HEK293 (cell line): ENCODE measurements around the gene TTC39A.

Source experiments
- KLF10 ChIP-seq: fragments of 450-650 bp; IDR thresholded peaks from 2 replicates; pipeline ENCODE4 v1.5.1; 2018; ENCODE audit warnings: missing biosample characterization, mild to moderate bottlenecking, missing genetic modification characterization
- ZNF121 ChIP-seq: fragments of 450-650 bp; formaldehyde crosslinking; IDR thresholded peaks from 2 replicates; pipeline ENCODE4 v1.5.1; 2016; ENCODE audit warnings: missing biosample characterization, missing genetic modification characterization
- ZNF626 ChIP-seq: fragments of 450-650 bp; sonication (Bioruptor Pico); formaldehyde crosslinking; IDR thresholded peaks from 2 replicates; pipeline ENCODE4 v1.5.1; 2018; ENCODE audit warnings: missing biosample characterization, missing genetic modification characterization, inconsistent platforms
- TF ChIP-seq, protein P1 (sequence below): fragments of 450-650 bp; formaldehyde crosslinking; IDR thresholded peaks from 2 replicates; pipeline ENCODE4 v1.5.1; 2016; ENCODE audit warnings: missing biosample characterization, missing genetic modification characterization
- TF ChIP-seq, protein P2 (sequence below): fragments of 450-650 bp; formaldehyde crosslinking; conservative IDR thresholded peaks from 2 replicates; pipeline ENCODE4 v1.5.1; 2016; ENCODE audit warnings: low read depth, missing biosample characterization, missing genetic modification characterization

DNA sequence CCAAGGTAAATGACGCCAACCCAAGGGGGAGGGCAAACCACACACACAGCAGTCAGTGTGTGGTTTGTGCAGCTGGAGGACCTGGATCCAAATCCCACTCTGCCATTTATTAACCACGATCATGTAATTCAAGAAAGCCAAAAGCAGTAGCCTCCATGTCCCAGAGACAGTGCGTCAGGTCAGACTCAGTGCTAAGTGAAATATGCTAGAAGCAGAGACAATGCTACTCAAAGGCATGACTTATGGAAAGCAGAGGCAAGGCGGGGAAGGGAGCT lies 13.6 kb downstream of the TTC39A start:
- no peak for TF ChIP-seq ZNF626 (tag by site-specific recombination)
- TF ChIP-seq, protein P1, sequence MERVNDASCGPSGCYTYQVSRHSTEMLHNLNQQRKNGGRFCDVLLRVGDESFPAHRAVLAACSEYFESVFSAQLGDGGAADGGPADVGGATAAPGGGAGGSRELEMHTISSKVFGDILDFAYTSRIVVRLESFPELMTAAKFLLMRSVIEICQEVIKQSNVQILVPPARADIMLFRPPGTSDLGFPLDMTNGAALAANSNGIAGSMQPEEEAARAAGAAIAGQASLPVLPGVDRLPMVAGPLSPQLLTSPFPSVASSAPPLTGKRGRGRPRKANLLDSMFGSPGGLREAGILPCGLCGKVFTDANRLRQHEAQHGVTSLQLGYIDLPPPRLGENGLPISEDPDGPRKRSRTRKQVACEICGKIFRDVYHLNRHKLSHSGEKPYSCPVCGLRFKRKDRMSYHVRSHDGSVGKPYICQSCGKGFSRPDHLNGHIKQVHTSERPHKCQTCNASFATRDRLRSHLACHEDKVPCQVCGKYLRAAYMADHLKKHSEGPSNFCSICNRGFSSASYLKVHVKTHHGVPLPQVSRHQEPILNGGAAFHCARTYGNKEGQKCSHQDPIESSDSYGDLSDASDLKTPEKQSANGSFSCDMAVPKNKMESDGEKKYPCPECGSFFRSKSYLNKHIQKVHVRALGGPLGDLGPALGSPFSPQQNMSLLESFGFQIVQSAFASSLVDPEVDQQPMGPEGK (tag by site-specific recombination): no peak
- TF ChIP-seq, protein P2, sequence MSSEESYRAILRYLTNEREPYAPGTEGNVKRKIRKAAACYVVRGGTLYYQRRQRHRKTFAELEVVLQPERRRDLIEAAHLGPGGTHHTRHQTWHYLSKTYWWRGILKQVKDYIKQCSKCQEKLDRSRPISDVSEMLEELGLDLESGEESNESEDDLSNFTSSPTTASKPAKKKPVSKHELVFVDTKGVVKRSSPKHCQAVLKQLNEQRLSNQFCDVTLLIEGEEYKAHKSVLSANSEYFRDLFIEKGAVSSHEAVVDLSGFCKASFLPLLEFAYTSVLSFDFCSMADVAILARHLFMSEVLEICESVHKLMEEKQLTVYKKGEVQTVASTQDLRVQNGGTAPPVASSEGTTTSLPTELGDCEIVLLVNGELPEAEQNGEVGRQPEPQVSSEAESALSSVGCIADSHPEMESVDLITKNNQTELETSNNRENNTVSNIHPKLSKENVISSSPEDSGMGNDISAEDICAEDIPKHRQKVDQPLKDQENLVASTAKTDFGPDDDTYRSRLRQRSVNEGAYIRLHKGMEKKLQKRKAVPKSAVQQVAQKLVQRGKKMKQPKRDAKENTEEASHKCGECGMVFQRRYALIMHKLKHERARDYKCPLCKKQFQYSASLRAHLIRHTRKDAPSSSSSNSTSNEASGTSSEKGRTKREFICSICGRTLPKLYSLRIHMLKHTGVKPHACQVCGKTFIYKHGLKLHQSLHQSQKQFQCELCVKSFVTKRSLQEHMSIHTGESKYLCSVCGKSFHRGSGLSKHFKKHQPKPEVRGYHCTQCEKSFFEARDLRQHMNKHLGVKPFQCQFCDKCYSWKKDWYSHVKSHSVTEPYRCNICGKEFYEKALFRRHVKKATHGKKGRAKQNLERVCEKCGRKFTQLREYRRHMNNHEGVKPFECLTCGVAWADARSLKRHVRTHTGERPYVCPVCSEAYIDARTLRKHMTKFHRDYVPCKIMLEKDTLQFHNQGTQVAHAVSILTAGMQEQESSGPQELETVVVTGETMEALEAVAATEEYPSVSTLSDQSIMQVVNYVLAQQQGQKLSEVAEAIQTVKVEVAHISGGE (tag by site-specific recombination): no peak
- no peak for TF ChIP-seq KLF10 (tag by site-specific recombination)
- TF ChIP-seq ZNF121 (tag by site-specific recombination): no peak
